GM19438 (cell line): ENCODE data around the gene DHPS.
"Not testable (repeated sequence)": the region's sequence is repeated elsewhere in the genome, so short reads cannot be mapped to it uniquely, and the experiment has no call there.

ENCODE experiments used
- ATAC-seq: cut with Tn5 transposase; IDR thresholded peaks from one replicate; pipeline ENCODE4 v1.9.1; 2021; ENCODE audit warnings: low read depth; ENCODE audit not compliant: unreplicated experiment

The DHPS gene

DNA sequence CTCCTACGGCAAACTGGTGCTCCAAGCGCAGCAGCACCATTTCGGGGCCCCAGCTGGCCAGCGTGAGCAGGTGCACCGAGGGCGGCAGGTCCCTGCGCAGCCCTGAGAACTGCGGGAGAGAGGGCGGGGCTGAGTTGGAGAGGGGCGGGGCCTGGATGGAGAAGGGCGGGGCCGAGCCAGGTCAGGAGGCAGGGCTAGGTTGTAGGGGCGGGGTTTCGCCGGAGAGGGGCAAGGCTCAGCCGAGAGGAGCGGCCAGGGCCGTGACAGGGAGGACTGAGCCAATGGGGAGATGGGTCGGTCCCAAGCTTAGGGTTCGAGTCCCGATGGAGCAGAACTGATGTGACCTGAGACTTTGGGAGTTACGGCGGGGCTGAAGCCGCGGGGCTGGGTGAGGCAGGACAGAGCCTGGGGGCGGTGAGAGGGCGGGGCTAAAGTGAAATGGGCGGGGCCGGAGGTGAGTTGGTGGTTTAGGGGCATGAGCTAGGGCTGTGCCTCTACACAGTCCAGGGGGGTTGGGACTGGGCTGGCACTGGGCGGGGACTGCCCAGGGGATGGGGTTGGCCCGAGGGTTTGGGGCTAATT, 34.1 kb downstream of the DHPS start:
- ATAC-seq, result no peak

DNA sequence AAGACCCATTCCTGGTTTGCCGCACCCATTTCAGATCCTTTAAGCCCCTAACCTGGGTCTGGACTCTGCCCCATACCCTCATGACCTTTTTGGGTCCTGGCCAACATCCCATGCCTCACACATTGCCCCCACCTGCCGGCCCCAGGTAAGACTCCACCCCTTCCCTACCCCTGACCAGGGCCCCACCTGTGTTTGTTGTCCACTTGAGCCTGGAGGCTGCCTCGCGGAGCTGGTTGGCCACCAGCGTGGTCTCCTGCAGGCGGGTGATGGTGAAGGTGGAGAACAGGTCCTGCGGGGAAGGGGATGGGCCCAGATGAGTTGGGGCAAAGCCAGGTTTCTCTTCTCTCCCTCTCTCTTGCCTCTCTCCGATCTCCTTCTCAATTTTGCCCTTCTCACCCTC, 34.6 kb downstream of the DHPS start:
- no peak for ATAC-seq

GRCh38 chr19:12646551-12646950, 35.1 kb downstream of the DHPS start:
- ATAC-seq, result no peak

DNA sequence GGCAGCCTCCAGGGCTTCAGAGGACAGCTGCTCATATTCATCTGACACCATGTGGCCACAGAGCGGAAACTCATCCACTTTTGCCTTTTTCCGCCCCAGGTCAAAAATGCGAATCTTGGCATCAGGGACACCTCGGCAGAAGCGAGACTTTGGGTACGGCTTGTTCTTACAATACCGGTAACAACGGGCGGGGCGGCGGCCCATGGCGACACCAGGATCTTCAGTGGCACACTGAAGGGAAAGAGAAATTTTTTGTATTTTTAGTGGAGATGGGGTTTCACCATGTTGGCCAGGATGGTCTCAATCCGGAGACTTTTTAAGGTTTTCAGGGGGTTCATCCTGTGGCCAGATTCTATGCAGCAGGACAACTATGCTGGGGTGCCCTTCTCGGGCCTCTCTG, 38.0 kb downstream of the DHPS start:
- not testable (repeated sequence) for ATAC-seq

GRCh38 chr19:12642506-12642905, 39.2 kb downstream of the DHPS start:
- no peak for ATAC-seq

- no peak for ATAC-seq
Measured at GRCh38 chr19:12641456-12641855, 40.2 kb downstream of the DHPS start.

GRCh38 chr19:12639901-12640613, 41.6 kb downstream of the DHPS start:
- peak; percentile 64 for ATAC-seq

DNA sequence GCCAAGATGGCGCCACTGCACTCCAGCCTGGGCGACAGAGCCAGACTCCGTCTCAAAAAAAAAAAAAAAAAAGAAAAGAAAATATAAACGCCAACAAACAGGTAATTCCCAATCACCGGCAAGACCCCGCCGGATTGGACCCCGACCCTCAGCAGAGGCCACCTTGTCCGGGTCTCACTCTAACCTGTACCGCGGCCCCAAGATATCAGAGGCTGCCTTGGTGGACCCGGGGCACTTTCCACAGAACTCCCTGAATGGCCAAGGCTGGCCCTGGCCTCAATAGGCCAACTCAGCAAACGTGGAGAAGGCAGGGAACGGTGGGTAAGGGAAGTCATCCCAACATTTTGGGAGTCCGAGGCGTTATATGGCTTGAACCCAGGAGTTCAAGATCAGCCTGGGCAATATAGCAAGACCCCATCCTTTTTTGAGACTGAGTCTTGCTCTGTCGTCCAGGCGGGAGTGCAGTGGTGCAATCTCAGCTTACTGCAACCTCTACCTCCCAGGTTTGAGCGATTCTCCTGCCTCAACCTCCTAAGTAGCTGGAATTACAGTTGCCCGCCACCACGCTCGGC, 43.0 kb downstream of the DHPS start:
- ATAC-seq, result no peak

DNA sequence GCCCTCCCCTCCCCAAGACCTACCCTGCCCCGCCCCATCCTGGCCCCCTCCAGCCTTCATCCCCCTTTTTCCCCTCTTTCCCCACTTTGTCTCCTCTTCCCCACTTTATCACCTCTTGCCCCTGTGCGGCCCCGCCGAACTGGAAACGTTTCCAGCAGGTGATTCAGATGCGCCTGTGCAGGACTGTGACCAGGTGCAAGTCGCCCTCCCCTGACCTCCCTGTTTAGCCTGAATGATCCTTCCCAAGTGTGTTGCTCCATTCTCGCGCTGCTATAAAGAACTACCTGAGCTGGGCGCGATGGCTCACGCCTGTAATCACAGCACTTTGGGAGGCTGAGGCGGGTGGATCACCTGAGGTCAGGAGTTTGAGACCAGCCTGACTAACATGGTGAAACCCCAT, 45.0 kb downstream of the DHPS start:
- no peak for ATAC-seq

DNA sequence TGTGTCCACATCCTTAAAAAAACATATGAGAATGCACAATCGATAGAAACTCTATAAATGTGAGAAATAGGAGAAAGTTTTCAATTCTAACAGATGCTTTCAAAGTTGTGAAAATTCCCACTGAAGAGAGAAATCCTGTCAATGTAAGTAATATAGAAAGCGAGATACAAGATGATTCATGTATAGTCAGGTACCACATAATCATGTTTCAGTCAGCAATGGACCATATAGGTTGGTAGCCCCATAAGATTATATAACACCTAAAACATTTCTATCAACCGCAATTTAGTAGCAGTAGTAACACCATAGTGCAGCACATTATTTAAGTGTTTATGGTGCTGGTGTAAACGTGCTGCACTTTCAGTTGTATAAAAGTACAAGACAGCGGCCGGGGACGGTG, 52.5 kb downstream of the DHPS start:
- ATAC-seq, result no peak

GRCh38 chr19:12628040-12629022, 53.3 kb downstream of the DHPS start:
- ATAC-seq, result no peak

DNA sequence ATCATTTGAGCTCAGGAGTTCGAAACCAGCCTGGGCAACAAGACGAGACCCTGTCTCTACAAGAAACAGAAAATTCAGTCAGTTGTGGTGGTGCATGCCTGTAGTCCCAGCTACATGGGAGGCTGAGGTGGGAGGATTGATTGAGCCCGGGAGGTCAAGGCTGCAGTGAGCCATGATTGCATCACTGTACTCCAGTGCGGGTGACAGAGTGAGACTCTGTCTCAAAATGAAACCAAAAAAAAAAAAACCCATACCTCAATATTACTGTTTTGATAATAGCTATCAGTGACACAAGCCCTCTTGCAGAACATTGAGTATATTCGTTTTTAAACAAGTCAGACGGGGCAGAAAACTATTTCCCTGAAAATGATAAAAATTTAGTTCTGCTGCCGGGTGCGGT, 54.7 kb downstream of the DHPS start:
- no peak for ATAC-seq
